ENCODE measurements around the gene IL17C. TPM values are rescaled to one million over a fixed set of nuclear protein-coding genes. Genes with fewer than 3 reads are reported as not detected.
A peak's percentile ranks its signal among the peaks of the same experiment; 100 is the strongest.
"Not testable (repeated sequence)": the region's sequence is repeated elsewhere in the genome, so short reads cannot be mapped to it uniquely, and the experiment has no call there.

IL17C gene
- polyA plus RNA-seq, 4 donors = not detected

- DNase-seq (ENCODE audit: low read depth in 4 of 4, low spot score in 3 of 4) = not testable (repeated sequence)
Measured at GRCh38 chr16:88609426-88609825, 28.9 kb upstream of the IL17C start.

DNA sequence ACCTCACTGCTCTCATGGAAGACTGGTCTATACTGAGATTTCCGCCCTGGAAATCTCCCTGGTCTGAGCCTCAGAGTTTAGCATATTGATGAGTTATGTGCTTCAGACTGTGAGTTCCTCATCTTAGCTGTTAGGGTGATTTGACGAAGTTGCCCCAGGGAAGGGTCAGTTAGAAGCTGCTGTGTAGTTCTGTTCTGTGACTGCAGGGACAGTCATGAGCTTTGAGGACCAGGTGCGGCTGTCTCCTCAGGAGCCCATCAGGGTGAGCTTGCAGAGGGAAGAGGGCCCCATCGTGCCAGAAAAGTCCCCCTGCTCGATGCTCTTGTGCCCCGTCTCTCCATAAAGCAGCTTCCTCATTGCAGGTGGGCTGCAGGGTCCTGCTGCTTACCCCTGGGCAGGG lies 28.3 kb upstream of the IL17C start:
- no peak for DNase-seq (ENCODE audit: low read depth in 4 of 4, low spot score in 3 of 4)

DNA sequence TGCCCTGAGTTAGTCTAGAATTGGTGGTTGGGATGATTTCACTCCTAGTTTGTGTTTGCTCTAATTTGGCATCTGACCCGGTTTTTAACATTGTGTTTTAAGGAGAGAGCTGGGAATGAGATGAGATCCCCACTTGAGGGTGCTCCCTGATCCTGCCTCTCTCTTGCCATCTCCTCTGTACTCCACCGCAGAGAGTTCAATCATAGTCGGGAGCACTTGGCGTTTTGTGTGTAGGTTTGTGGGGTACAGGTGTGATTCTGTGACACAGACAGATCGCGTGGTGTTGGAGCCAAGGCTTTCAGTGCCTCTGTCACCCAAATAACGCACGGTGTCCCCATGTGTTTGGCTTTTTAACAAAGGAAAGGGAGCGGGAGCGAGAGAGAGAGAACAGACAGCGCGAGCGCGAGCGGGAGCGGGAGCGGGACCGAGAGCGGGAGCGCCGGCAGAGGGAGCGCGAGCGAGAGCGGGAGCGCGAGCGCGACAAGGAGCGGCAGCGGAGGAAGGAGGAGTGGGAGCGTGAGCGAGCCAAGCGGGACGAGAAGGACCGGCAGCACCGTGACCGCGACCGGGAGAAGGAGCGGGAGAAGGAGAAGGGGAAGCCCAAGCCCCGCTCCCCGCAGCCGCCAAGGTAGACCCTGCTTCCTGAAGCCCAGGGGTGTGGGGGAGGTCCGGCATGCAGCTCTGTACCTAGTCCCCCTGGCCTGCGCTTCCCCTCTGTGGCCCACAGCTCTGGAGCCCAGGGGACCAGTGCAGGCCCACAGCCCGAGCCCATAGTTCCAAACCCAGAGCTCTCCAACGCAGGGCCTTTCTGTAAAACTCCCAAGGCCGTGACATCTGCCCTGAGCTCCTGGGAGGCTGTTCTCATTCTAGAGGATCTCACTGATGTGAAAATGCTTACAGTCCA lies 27.2 kb upstream of the IL17C start:
- peak in 1 of 4 donors; percentile 67 for DNase-seq (ENCODE audit: low read depth in 4 of 4, low spot score in 3 of 4)

- DNase-seq (ENCODE audit: low read depth in 4 of 4, low spot score in 3 of 4) = no peak
Measured at GRCh38 chr16:88613293-88613692, 25.1 kb upstream of the IL17C start.

- no peak for DNase-seq (ENCODE audit: low read depth in 4 of 4, low spot score in 3 of 4)
Measured at GRCh38 chr16:88613911-88614817, 24.2 kb upstream of the IL17C start.

DNA sequence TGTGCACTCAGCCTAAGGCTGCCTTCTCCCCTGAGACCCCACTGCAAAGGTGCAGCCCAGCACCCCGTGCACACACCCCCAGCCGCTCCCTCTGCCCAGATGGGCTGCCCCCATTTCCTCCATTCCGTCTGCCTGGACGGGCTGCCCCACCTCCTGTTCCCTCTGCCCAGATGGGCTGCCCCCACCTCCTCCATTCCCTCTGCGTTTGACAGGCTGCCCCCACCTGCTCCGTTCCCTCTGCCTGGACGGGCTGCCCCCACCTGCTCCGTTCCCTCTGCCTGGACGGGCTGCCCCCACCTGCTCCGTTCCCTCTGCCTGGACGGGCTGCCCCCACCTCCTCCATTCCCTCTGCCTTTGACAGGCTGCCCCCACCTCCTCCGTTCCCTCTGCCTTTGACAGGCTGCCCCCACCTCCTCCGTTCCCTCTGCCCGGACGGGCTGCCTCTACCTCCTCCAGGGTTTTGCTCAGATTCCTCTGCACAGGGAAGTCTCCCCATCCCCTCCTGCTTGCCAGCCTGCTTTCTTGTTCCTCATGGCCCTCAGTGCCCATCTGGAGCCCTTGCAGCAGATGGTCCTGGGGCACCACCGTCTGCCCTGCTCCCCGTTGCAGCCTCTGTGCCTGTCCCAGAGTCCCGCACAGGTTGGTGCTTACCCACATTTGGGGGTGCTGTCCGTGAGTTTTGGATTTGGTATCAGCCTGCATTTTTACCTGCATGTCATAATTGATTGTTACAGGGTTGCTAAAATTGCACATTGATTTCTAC lies 23.4 kb upstream of the IL17C start:
- no peak for DNase-seq (ENCODE audit: low read depth in 4 of 4, low spot score in 3 of 4)

GRCh38 chr16:88616320-88616719 lies 22.1 kb upstream of the IL17C start:
- DNase-seq (ENCODE audit: low read depth in 4 of 4, low spot score in 3 of 4) = no peak

DNA sequence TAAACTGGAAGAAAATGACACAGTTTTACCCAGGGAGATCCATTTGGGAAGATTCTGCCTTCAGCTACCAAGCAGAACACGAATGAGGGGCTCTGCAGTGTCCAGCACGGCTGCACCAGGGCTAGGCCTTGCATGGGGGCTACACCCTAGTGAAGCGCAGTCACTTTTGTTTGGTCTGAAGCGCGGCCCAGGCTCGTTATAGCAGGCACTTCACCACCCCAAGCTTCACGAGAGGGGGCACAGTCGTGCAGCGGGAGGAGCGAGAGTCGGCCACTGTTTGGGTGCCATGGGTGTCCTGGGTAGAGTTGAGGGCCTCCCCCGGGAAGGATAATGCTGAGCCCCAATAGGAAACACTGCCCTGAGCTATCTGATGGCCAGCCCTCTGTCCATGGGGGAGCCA lies 21.6 kb upstream of the IL17C start:
- no peak for DNase-seq (ENCODE audit: low read depth in 4 of 4, low spot score in 3 of 4)

DNA sequence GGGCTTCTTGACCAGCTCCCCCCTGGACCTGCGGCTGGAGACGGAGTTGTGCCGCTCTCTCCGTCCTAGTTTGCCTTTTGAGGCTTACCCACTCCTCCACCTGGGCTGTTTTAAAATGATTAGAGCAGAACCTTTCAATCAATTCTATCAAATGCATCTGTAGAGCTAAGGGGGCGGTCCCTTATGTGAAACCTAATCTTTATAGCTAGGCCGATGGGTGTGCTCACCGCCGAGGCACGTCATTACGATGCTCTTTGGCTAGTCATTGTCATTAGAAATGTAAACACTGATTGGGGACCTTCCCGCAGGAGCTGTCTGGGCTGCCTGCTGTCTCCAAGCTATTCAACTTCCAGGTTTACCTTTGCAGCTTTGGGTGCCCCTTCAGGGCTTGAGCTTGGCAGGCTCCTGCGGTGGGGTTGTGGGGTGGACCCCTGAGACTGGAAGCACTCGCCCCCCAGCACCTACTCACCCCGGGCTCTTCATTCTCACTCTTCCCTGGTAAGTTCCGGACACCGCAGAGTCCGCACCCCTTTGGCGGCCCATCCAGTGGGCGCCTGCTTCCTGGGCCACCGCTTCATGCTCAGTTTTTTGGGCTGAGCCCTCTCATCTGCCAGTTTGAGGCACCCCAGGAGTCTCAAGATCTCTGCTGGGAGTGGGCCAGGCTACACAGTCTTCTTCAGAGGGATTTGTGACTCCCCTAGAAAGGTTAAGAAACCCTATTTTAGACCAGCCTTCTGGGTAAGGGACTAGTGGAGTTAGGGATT lies 20.9 kb upstream of the IL17C start:
- DNase-seq (ENCODE audit: low read depth in 4 of 4, low spot score in 3 of 4) = no peak

GRCh38 chr16:88618182-88618955 lies 20.0 kb upstream of the IL17C start:
- DNase-seq (ENCODE audit: low read depth in 4 of 4, low spot score in 3 of 4) = no peak

- DNase-seq (ENCODE audit: low read depth in 4 of 4, low spot score in 3 of 4) = no peak
Measured at GRCh38 chr16:88618956-88619667, 19.3 kb upstream of the IL17C start.

GRCh38 chr16:88619859-88620815 lies 18.2 kb upstream of the IL17C start:
- no peak for DNase-seq (ENCODE audit: low read depth in 4 of 4, low spot score in 3 of 4)

GRCh38 chr16:88622125-88622524 lies 16.2 kb upstream of the IL17C start:
- no peak for DNase-seq (ENCODE audit: low read depth in 4 of 4, low spot score in 3 of 4)

GRCh38 chr16:88622866-88623265 lies 15.5 kb upstream of the IL17C start:
- no peak for DNase-seq (ENCODE audit: low read depth in 4 of 4, low spot score in 3 of 4)

DNA sequence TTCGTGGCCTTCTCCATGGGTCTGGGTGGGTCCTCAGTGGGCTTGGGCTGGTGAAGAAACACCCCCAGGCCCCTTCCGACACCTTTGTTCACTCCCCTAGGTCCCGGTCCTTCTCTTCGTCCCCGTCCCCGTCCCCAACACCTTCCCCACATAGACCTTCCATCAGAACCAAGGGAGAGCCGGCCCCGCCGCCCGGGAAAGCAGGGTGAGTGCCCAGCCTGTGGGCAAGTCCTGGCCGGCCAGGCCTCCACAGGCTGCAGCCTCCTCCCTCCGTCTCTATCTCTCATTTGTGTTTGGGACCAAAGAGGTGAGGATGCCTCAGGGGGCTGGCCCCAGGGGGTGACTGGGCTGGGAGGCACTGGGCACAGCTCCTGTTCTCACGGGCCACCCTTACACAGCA lies 14.5 kb upstream of the IL17C start:
- no peak for DNase-seq (ENCODE audit: low read depth in 4 of 4, low spot score in 3 of 4)

GRCh38 chr16:88624481-88624880 lies 13.9 kb upstream of the IL17C start:
- no peak for DNase-seq (ENCODE audit: low read depth in 4 of 4, low spot score in 3 of 4)

- no peak for DNase-seq (ENCODE audit: low read depth in 4 of 4, low spot score in 3 of 4)
Measured at GRCh38 chr16:88624977-88625576, 13.3 kb upstream of the IL17C start.

Data from left renal pelvis (tissue), 4 donors.